Breast epithelium (tissue), 3 donors: ENCODE data around the gene MICAL2.

Experiments used
- POLR2A ChIP-seq: fragments of 450-650 bp; IDR thresholded peaks from one replicate; pipeline ENCODE4 v1.6.1; 2016; ENCODE audit warnings: antibody characterized with exemption, mild to moderate bottlenecking, moderate library complexity
- TF ChIP-seq, protein P1 (sequence below), 3 donors: fragments of 450-650 bp; IDR thresholded peaks; one replicate each; pipeline ENCODE4 v1.5.1; 2016 to 2017; ENCODE audit warnings: antibody characterized with exemption in 3 of 3, mild to moderate bottlenecking in 3 of 3, moderate library complexity in 3 of 3

DNA sequence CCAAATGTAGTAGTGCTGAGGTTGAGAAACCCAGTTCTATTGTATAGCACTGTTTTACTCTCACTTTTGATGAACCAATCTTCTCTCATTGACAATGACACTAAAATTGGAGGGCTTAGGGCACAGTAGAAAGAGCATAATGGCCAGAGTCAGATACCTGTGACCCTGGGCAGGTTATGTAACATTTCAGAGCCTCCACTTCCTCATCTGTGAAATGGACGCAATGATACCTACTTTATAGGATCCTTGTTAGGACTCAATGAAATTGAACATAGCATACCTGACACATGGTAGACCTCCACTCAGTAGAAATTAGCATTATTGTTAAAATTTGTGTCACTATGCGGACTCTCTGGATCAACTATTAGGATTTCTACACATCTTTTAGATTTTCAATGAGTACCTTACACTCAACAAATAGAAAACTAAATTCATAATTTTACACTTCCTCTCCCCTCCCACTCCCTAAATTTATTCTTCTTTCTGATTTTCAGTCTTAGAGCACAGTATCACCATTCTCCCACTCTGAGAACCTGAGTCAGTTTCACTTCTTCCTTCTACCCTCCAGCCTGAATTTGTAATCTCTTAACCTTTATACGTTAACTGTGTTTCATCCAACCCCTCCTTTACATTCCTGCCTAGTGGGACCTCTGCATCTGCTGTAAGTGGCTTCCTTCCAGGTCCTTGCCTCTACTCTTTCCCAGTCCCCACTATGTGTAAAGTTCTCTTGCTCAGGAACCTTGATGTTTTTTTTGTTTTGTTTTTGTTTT lies 78.3 kb downstream of the MICAL2 start:
- TF ChIP-seq, protein P1, sequence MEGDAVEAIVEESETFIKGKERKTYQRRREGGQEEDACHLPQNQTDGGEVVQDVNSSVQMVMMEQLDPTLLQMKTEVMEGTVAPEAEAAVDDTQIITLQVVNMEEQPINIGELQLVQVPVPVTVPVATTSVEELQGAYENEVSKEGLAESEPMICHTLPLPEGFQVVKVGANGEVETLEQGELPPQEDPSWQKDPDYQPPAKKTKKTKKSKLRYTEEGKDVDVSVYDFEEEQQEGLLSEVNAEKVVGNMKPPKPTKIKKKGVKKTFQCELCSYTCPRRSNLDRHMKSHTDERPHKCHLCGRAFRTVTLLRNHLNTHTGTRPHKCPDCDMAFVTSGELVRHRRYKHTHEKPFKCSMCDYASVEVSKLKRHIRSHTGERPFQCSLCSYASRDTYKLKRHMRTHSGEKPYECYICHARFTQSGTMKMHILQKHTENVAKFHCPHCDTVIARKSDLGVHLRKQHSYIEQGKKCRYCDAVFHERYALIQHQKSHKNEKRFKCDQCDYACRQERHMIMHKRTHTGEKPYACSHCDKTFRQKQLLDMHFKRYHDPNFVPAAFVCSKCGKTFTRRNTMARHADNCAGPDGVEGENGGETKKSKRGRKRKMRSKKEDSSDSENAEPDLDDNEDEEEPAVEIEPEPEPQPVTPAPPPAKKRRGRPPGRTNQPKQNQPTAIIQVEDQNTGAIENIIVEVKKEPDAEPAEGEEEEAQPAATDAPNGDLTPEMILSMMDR (IDR thresholded peaks at IDR 0.05), result no peak
- TF ChIP-seq POLR2A, result no peak
